OCI-LY7 (cell line): ENCODE results near the gene CD160.

ENCODE experiments used
- CTCF ChIP-seq: fragments of 200-600 bp; sonication (generic); conservative IDR thresholded peaks from 2 replicates; pipeline ENCODE4 v1.5.1; 2014; ENCODE audit warnings: mild to moderate bottlenecking, antibody characterized with exemption, low read length, moderate library complexity, mixed read lengths
- EZH2phosphoT487 ChIP-seq: fragments of 200-600 bp; sonication (generic); IDR thresholded peaks from 2 replicates; pipeline ENCODE4 v1.6.1; 2018; ENCODE audit warnings: low read depth, borderline replicate concordance, mild to moderate bottlenecking, mixed run types, antibody characterized with exemption, low read length, moderate library complexity, mixed read lengths

DNA sequence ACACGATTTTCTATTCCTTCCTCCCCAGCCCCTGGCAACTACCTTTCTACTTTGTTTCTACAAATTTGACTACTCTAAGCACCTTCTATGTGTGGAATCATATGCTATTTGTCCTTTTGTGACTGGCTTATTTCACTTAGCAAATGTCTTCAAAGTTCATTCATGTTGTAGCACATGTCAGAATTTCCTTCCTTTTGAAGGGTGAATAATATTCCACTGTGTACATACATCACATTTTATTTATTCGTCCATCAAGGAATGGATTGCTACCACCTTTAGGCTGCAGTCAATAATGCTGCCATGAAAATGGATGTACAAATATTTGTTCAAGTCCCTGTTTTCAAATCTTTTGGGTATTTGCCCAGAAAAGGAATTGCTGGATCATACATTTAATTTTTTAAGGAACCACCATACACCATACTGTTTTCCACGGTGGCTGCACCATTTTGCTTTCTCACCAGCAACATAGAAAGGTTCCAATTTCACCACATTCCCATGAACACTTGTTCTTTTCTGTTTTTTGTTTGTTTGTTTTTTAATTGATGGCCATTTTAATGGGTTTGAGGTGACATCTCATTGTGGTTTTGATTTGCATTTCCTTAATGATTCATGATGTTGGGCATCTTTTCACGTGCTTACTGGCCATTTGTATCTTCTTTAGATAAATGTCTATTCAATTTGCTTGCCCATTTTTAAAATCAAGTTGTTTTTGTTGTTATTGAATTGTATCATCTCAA lies 8.8 kb upstream of the CD160 start:
- TF ChIP-seq CTCF (no peak), EZH2phosphoT487 (no peak)
